Neutrophil (primary cell): Measurements from ENCODE around the gene KRTAP5-9.

Experiments
- H3K27ac ChIP-seq: fragments of 200-600 bp; sonication (generic); 2 replicates; pipeline ENCODE4 v1.5.1; 2016; ENCODE audit warnings: mild to moderate bottlenecking, moderate library complexity
- H3K27me3 ChIP-seq: fragments of 200-600 bp; sonication (generic); 2 replicates; pipeline ENCODE4 v1.6.0; 2016; ENCODE audit warnings: mild to moderate bottlenecking
- H3K36me3 ChIP-seq: fragments of 200-600 bp; sonication (generic); 2 replicates; pipeline ENCODE4 v1.5.1; 2017
- H3K4me1 ChIP-seq, 2 experiments: fragments of 200-600 bp in 1 of 2; sonication (generic) in 1 of 2; 1 replicate in 1 of 2; 2 replicates in 1 of 2; pipeline versions ENCODE4 v1.5.1 to v1.6.1; 2013 to 2016; ENCODE audit warnings: low read depth in 1 of 2, low read length in 1 of 2, mild to moderate bottlenecking in 1 of 2, moderate library complexity in 1 of 2; ENCODE audit not compliant: control insufficient read depth in 1 of 2, insufficient read depth in 1 of 2
- H3K4me3 ChIP-seq, 2 experiments: fragments of 200-600 bp in 1 of 2; sonication (generic) in 1 of 2; 1 replicate in 1 of 2; 2 replicates in 1 of 2; pipeline ENCODE4 v1.5.1; 2013 to 2016; ENCODE audit warnings: low read depth in 1 of 2, low read length in 1 of 2, mild to moderate bottlenecking in 1 of 2, moderate library complexity in 1 of 2
- H3K9me3 ChIP-seq: fragments of 200-600 bp; sonication (generic); 2 replicates; pipeline ENCODE4 v1.5.1; 2016
- CTCF ChIP-seq: fragments of 200-600 bp; sonication (generic); IDR thresholded peaks from 2 replicates; pipeline ENCODE4 v1.5.1; 2016; ENCODE audit warnings: antibody characterized with exemption

Gene KRTAP5-9

GRCh38 chr11:71502026-71502425 is 46.2 kb upstream of the KRTAP5-9 start:
- H3K27me3 ChIP-seq, result no peaks in the 10 kb centered on the region
- H3K4me3 ChIP-seq, result no peak overlapping the region
- TF ChIP-seq CTCF, result no peak
- H3K4me1 ChIP-seq, result no peaks in the 10 kb centered on the region
- no peak overlapping the region for H3K27ac ChIP-seq
- H3K36me3 ChIP-seq, result peaks cover 97% of the 10 kb centered on the region
- no peaks in the 10 kb centered on the region for H3K9me3 ChIP-seq

- peaks cover 87% of the 10 kb centered on the region for H3K36me3 ChIP-seq
Measured at GRCh38 chr11:71502871-71503435, 45.3 kb upstream of the KRTAP5-9 start.

GRCh38 chr11:71504531-71504930 is 43.7 kb upstream of the KRTAP5-9 start:
- Histone ChIP-seq H3K27me3 (no peaks in the 10 kb centered on the region), H3K27ac (no peak overlapping the region), H3K36me3 (peaks cover 72% of the 10 kb centered on the region), H3K4me3 (no peak overlapping the region), H3K4me1 (no peaks in the 10 kb centered on the region), H3K9me3 (no peaks in the 10 kb centered on the region)
- TF ChIP-seq CTCF, result no peak

More at GRCh38 chr11:71502871-71503435, 45.3 kb upstream of the KRTAP5-9 start:
- no peak for TF ChIP-seq CTCF
- Histone ChIP-seq H3K4me3 (no peak overlapping the region), H3K9me3 (no peaks in the 10 kb centered on the region), H3K4me1 (no peaks in the 10 kb centered on the region), H3K27me3 (no peaks in the 10 kb centered on the region), H3K27ac (no peak overlapping the region)

- H3K4me3 ChIP-seq, result no peak overlapping the region
- H3K36me3 ChIP-seq, result peaks cover 67% of the 10 kb centered on the region
- no peaks in the 10 kb centered on the region for H3K9me3 ChIP-seq
- TF ChIP-seq CTCF, result no peak
- no peaks in the 10 kb centered on the region for H3K4me1 ChIP-seq
- no peak overlapping the region for H3K27ac ChIP-seq
- no peaks in the 10 kb centered on the region for H3K27me3 ChIP-seq
Measured at GRCh38 chr11:71505001-71505400, 43.2 kb upstream of the KRTAP5-9 start.

GRCh38 chr11:71505781-71506180 is 42.4 kb upstream of the KRTAP5-9 start:
- no peak overlapping the region for H3K27ac ChIP-seq
- H3K4me3 ChIP-seq, result no peak overlapping the region
- H3K4me1 ChIP-seq, result no peaks in the 10 kb centered on the region
- H3K36me3 ChIP-seq, result peaks cover 59% of the 10 kb centered on the region
- no peaks in the 10 kb centered on the region for H3K27me3 ChIP-seq
- no peak for TF ChIP-seq CTCF
- no peaks in the 10 kb centered on the region for H3K9me3 ChIP-seq

GRCh38 chr11:71507102-71507501 is 41.1 kb upstream of the KRTAP5-9 start:
- no peaks in the 10 kb centered on the region for H3K27me3 ChIP-seq
- no peaks in the 10 kb centered on the region for H3K9me3 ChIP-seq
- no peak for TF ChIP-seq CTCF
- H3K4me3 ChIP-seq, result no peak overlapping the region
- H3K36me3 ChIP-seq, result peaks cover 46% of the 10 kb centered on the region
- no peak overlapping the region for H3K27ac ChIP-seq
- H3K4me1 ChIP-seq, result no peaks in the 10 kb centered on the region
